Ishikawa (cell line): ENCODE measurements around the gene RAD51B.

Experiments
- CEBPB ChIP-seq: IDR thresholded peaks from 2 replicates; pipeline ENCODE4 v1.6.1; 2012
- CREB1 ChIP-seq: IDR thresholded peaks from 2 replicates; pipeline ENCODE4 v1.6.1; 2012; ENCODE audit warnings: low read depth
- EGR1 ChIP-seq: IDR thresholded peaks from 2 replicates; pipeline ENCODE4 v1.6.1; 2012
- EP300 ChIP-seq: IDR thresholded peaks from 2 replicates; pipeline ENCODE4 v1.6.1; 2012; ENCODE audit warnings: borderline replicate concordance
- FOXM1 ChIP-seq: IDR thresholded peaks from 2 replicates; pipeline ENCODE4 v1.6.1; 2012; ENCODE audit warnings: low read depth, borderline replicate concordance
- NFIC ChIP-seq: IDR thresholded peaks from 2 replicates; pipeline ENCODE4 v1.6.1; 2012
- RAD21 ChIP-seq: IDR thresholded peaks from 2 replicates; pipeline ENCODE4 v1.6.1; 2012; ENCODE audit warnings: low read depth
- TAF1 ChIP-seq: IDR thresholded peaks from 2 replicates; pipeline ENCODE4 v1.6.1; 2012; ENCODE audit warnings: low read depth, mild to moderate bottlenecking
- TCF12 ChIP-seq: IDR thresholded peaks from 2 replicates; pipeline ENCODE4 v1.6.1; 2012; ENCODE audit warnings: low read depth
- TEAD4 ChIP-seq: IDR thresholded peaks from 2 replicates; pipeline ENCODE4 v1.6.1; 2012
- YY1 ChIP-seq: IDR thresholded peaks from 2 replicates; pipeline ENCODE4 v1.6.1; 2012; ENCODE audit warnings: low read depth
- ZBTB7A ChIP-seq: IDR thresholded peaks from 2 replicates; pipeline ENCODE4 v1.6.1; 2012; ENCODE audit warnings: low read depth
- TF ChIP-seq, protein P1 (sequence below): IDR thresholded peaks from 2 replicates; pipeline ENCODE4 v1.6.1; 2012
- TF ChIP-seq, protein P2 (sequence below): IDR thresholded peaks from 2 replicates; pipeline ENCODE4 v1.6.1; 2012
- TF ChIP-seq, protein P3 (sequence below): IDR thresholded peaks from 2 replicates; pipeline ENCODE4 v1.6.1; 2012; ENCODE audit warnings: low read depth, mild to moderate bottlenecking

RAD51B gene

DNA sequence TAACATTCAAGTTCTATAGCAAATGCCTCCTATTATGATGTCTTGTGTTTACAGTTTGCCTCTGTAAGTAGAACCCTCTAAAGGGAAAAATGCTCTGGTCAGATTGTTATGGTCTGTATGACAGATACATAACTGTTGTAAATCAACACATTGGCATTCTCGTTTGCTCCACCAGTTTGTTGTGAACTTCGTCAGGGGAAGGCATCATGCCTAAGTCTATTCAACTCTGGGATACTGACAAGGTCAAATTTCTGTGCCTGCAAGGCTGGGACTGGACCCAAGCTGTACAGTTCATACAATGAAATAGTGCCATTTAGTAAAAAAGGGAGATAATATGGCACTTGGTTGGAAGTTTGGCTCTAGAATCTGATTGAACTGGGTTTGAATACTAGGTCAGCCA lies 392.3 kb downstream of the RAD51B start:
- no peak for TF ChIP-seq ZBTB7A
- TF ChIP-seq, protein P1, sequence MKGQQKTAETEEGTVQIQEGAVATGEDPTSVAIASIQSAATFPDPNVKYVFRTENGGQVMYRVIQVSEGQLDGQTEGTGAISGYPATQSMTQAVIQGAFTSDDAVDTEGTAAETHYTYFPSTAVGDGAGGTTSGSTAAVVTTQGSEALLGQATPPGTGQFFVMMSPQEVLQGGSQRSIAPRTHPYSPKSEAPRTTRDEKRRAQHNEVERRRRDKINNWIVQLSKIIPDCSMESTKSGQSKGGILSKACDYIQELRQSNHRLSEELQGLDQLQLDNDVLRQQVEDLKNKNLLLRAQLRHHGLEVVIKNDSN, result no peak
- TF ChIP-seq FOXM1, result no peak
- TF ChIP-seq NFIC, result no peak
- TF ChIP-seq YY1, result no peak

DNA sequence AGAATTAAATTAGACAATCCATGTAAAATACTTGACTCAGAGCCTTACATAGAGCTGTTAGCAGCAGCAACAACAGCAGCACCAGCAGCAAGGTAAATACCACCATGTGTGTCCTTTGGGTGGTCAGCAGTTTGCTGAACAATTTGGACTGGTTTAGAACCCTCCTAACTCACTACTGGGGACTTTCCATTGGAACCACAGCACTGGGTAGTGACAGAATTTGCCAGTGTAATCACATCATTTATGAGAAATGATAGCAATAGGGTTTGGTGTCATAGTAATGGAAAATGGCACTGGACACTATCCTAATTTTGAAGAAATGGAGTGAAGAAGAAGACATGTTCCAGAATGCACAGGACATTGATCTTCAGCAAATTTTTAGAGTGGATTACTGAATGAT lies 392.8 kb downstream of the RAD51B start:
- TF ChIP-seq EGR1 (no peak), RAD21 (no peak), CEBPB (no peak), CREB1 (no peak), NFIC (no peak), ZBTB7A (no peak), TCF12 (no peak), YY1 (no peak), FOXM1 (no peak), TEAD4 (no peak), EP300 (no peak), TAF1 (no peak)
- TF ChIP-seq, protein P2, sequence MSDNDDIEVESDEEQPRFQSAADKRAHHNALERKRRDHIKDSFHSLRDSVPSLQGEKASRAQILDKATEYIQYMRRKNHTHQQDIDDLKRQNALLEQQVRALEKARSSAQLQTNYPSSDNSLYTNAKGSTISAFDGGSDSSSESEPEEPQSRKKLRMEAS, result no peak
- TF ChIP-seq, protein P1, result no peak
- TF ChIP-seq, protein P3, sequence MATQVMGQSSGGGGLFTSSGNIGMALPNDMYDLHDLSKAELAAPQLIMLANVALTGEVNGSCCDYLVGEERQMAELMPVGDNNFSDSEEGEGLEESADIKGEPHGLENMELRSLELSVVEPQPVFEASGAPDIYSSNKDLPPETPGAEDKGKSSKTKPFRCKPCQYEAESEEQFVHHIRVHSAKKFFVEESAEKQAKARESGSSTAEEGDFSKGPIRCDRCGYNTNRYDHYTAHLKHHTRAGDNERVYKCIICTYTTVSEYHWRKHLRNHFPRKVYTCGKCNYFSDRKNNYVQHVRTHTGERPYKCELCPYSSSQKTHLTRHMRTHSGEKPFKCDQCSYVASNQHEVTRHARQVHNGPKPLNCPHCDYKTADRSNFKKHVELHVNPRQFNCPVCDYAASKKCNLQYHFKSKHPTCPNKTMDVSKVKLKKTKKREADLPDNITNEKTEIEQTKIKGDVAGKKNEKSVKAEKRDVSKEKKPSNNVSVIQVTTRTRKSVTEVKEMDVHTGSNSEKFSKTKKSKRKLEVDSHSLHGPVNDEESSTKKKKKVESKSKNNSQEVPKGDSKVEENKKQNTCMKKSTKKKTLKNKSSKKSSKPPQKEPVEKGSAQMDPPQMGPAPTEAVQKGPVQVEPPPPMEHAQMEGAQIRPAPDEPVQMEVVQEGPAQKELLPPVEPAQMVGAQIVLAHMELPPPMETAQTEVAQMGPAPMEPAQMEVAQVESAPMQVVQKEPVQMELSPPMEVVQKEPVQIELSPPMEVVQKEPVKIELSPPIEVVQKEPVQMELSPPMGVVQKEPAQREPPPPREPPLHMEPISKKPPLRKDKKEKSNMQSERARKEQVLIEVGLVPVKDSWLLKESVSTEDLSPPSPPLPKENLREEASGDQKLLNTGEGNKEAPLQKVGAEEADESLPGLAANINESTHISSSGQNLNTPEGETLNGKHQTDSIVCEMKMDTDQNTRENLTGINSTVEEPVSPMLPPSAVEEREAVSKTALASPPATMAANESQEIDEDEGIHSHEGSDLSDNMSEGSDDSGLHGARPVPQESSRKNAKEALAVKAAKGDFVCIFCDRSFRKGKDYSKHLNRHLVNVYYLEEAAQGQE, result no peak

DNA sequence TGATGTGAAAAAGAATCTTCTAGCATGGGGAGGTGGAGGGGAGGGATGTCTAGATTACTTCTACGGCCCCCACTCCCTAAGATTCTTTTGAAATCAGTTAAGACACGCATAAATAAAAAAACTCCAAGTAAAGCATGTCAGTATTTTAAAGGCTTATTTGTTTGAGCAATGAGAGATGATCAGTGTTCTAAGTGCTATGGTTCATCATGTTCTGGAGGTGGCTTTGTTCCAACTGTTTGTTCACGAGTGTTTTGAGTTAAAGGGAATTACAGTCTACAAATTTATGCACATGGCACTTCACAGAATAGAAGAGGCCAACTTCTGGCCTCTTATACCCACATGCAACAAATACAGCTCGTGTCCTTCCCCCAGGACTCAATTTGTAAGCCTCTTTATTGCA lies 394.9 kb downstream of the RAD51B start:
- TF ChIP-seq TCF12, result no peak
- TF ChIP-seq FOXM1, result no peak
- no peak for TF ChIP-seq RAD21
- TF ChIP-seq, protein P2, result no peak
- TF ChIP-seq EGR1, result no peak
- TF ChIP-seq CREB1, result no peak
- no peak for TF ChIP-seq TAF1
- TF ChIP-seq, protein P1, result no peak
- no peak for TF ChIP-seq EP300
- no peak for TF ChIP-seq ZBTB7A
- no peak for TF ChIP-seq CEBPB
- no peak for TF ChIP-seq YY1
- TF ChIP-seq, protein P3, result no peak

DNA sequence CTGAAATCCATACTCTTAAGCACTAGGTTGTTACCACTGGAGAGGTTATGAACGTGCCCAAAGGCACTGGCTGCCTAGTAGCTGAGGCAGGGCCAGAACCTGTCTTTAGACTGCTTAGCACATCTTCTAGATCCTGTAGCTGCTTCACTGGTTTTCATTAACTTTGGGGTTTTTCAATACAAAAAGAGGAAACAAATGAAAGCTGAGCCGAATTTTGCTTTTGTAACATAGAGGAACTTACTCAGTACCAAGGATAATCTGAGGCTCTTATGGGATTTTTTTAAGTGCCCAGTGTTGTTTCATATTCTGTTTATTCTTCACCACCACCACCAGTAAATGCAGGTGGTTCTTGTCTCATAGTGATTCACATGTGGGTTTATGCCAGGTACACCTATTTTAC lies 396.1 kb downstream of the RAD51B start:
- no peak for TF ChIP-seq EGR1
- TF ChIP-seq ZBTB7A, result no peak
- no peak for TF ChIP-seq TEAD4
- TF ChIP-seq, protein P2, result no peak
- no peak for TF ChIP-seq YY1
- TF ChIP-seq, protein P1, result no peak
- no peak for TF ChIP-seq NFIC
- no peak for TF ChIP-seq RAD21

DNA sequence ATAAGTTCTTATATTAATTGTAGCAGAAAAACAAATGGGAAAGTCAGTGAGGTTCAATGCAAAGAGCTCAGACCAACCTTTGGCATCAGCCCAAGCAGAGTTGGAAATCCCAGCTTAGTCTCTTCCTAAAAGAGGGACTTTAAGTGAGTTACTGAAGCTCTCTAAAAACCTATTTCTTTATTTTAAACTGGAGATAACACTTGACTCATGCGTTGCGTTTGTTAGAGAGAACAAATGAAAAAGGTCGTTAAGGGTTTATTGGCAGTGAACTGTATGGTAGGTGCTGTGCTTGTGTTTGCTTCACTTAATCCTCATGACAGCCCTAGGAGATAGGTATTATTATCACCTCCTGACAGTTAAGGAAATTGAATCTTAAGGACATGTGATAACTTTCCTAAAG lies 396.5 kb downstream of the RAD51B start:
- TF ChIP-seq NFIC, result no peak
- no peak for TF ChIP-seq ZBTB7A

DNA sequence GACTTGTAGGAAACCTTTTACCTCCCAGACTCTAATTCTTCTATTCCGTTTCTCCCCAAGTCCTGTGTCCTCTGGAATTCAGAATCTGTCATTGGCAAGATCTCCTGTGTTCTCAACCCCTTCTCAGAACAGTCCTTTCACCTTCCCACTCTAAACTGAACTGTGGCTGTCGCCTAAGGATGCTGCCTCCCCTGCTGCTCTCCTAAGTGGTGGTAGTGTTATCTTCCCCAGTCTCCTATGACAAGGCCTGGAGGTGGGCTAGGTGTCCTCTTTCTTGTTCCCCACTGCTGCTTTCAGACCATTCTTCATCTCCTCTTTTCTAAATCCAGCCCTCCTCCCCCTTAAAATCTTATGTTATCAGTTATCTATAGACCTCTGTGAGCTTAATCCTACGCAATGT lies 397.4 kb downstream of the RAD51B start:
- TF ChIP-seq CEBPB (no peak), FOXM1 (no peak), TEAD4 (no peak), NFIC (no peak), RAD21 (no peak), ZBTB7A (no peak), TAF1 (no peak)
- TF ChIP-seq, protein P1, result no peak
- TF ChIP-seq, protein P2, result no peak
